DMS53 treated with DMSO at 0.1 percent for 48 hours (cell line): Measurements from ENCODE around the gene ISG20.
A peak's percentile ranks its signal among the peaks of the same experiment; 100 is the strongest.
"Not testable (repeated sequence)": the region's sequence is repeated elsewhere in the genome, so short reads cannot be mapped to it uniquely, and the experiment has no call there.

Experiments used
- DNase-seq: peaks from one replicate; lab custom pipeline; 2025; ENCODE audit not compliant: unreplicated experiment; lab: John Stamatoyannopoulos, UW

ISG20 gene

GRCh38 chr15:88636050-88636449, 2.8 kb upstream of the ISG20 start:
- DNase-seq: peak; percentile 38

- no peak for DNase-seq
Measured at GRCh38 chr15:88636654-88637053, 2.2 kb upstream of the ISG20 start.

DNA sequence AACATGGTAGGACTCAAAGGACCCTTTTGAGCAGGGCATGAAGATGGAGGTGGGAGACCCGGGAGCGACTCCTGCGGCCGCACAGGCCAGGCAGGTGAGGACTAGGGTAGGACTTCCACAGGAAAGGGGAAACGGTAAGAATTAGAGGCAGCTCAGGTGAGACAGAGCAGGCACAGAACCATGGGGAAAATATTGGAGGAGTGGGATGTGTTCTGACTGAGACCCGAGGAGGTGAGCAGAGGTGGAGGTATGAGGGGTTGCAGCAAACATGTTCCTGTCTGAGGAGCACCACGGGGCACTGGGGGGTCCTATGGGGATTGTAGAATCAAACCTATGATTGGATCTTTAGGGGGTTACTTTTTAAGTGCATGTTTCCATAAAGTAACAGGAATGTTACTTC, 1.4 kb upstream of the ISG20 start:
- no peak for DNase-seq

- DNase-seq: no peak
Measured at GRCh38 chr15:88637841-88638625, 783 bp upstream of the ISG20 start.

- DNase-seq: no peak
Measured at GRCh38 chr15:88641959-88642452, 3.2 kb downstream of the ISG20 start.

DNA sequence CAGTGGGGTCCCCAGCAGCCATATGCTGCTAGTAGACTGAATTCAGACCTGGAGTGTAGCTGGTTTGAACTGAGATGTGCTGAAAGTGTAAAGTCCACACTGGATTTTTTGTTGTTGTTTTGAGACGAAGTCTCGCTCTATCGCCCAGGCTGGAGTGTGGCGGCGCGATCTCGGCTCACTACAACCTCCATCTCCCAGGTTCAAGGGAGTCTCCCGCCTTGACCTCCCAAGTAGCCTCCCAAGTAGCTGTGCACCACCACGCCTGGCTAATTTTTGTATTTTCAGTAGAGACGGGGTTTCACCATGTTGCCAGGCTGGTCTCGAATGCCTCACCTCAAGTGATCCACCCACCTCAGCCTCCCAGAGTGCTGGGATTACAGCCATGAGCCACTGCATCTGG, 3.7 kb downstream of the ISG20 start:
- DNase-seq: not testable (repeated sequence)

DNA sequence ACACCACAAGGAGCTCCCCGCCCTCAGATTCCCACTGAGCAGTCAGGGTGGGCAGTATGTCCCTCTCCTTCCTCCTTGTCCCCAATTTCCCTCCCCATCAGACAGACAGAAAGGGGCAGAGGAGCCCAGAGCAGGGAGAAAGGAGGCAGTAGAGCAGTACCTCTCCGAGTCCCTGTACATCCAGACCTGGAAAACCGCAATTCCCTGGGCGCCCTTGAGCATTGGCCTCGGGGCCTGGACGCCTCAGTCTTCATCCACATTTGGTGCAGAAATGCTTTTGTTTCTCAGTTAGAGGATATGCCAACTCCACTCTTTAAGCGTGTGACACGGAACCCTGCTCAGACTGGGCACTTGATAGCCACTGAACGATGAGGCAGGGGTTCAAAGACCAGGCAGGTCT, 5.9 kb downstream of the ISG20 start:
- DNase-seq: no peak

- no peak for DNase-seq
Measured at GRCh38 chr15:88645171-88646087, 6.6 kb downstream of the ISG20 start.

DNA sequence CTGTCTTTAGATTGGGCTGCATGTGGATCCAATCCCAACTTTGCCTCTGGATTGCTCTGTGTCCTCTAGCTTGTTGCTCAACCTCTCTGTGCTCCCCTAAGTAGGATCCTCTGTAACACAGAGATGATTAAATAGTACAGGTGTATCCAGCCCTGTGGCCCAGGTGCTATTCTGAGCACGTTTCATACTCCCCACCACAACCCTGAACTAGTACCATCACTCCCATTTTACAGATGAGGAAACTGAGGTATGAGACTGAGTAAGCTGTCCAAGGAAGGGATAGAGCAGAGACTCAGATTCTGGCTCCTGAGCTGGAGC, 7.2 kb downstream of the ISG20 start:
- DNase-seq: no peak

GRCh38 chr15:88646951-88647350, 8.1 kb downstream of the ISG20 start:
- DNase-seq: no peak

GRCh38 chr15:88647351-88648105, 8.7 kb downstream of the ISG20 start:
- DNase-seq: no peak

DNA sequence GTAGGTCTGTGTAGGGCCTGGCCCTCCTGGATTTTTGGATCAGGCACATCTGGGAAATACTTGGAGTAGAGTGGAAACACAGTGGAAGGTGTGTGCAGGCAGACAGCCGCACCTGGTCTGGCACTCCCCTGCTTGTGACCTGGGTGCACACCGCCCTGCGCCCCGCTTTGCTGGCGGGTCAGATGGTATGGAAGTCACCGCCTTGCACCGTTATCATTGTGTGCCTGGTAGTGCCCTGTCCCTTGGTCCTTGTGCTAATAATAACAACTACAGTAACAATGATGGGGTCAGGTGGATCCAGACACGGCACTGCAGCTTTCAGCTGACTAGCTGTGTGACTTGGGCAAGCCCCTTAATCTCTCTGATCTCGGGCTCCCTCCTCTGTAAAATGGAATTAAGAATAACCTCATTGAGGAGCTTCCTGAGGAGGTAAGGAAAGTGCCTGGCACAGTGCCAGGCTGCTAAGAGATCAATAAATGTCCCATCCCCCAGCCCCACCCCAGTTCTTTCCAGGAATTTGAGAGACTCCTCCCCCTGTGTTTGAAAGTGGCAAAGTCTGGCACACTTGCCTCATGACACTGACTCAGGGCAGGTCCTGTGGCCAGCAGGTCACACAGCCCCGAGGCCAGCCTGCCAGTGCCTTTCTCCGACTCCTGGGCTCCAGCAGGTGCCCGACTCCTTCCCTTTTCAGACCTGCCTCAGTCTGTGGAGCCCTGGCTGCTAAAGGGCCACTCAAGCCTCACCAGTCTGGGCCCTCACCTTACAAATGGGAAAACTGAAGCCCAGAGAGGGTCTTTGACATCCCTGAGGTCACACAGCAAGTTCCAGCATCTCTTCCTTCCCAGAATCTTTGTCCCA, 9.8 kb downstream of the ISG20 start:
- DNase-seq: no peak

DNA sequence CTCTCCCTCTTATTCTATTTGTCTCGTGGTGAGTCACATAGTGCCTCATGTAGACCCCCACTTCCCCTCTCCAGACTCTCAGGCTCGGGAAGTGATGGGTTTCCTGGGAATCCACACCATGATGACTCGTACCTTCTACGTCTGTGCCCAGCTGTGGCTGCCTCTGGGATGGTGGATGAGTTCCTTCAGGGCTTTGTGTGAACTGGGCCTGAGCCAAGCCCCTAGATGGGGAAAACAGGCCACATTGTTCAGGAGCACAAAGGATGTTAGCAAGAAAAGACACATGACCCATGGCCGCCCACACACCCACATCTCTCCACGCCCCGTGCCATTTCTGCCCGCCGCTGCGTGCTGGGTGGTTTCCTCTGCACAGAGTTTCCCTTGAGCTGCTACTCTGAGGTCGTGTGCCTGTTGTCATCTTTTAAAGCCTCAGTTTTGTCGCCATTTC, 10.5 kb downstream of the ISG20 start:
- DNase-seq: no peak

DNA sequence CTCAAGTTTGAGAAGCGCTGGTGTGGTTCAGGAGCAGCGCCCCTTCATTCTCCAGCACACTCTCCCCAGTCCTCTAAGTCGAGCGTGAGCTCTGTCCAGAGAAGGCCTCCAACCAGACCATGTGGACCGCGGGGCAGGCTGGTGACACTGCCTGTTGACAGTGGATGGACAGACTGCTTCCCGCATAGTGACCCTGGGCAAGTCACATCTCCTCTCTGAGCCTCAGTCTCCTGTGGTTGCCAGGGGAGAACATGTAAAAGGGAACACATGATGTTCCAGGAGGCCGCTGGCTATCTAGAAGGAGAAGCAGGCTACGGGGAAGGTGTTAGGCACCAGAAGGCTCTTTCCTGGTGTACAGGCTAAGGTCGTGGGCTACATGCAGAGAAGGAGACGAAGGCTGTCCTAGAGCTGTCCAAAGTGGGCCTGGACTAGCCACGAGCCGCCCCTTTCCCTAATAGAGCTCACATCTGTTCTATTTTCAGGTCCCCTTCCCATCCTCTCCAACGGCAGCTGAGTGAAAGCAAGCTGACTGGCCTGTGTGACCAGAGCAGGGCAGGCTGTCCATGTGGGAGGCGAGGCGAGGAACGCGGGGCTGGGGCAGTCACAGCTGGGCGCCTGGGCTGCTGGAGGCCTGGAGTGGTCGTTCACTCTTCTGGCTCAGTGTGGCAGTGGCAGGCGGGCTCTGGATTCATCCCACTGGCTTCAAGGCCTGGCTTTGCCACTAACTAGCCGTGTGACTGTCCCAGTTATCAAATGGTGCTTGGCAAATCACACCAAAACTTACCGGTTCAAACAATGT, 11.1 kb downstream of the ISG20 start:
- no peak for DNase-seq

DNA sequence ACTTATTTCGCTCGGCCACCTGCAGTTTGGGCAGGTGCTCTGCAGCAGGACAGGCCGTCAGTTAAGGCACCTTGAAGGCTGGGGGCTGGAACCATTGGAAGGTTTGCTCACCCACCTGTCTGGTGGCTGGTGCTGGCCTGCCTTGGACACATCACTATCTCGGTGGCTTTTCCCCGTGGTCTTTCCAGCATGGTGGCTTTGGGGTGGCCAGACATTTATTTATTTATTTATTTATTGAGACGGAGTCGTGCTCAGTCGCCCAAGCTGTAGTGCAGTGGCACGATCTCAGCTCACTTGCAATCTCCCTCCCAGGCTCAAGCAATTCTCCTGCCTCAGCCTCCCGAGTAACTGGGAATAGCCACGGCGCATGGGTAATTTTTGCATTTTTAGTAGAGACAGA, 11.7 kb downstream of the ISG20 start:
- DNase-seq: no peak

DNA sequence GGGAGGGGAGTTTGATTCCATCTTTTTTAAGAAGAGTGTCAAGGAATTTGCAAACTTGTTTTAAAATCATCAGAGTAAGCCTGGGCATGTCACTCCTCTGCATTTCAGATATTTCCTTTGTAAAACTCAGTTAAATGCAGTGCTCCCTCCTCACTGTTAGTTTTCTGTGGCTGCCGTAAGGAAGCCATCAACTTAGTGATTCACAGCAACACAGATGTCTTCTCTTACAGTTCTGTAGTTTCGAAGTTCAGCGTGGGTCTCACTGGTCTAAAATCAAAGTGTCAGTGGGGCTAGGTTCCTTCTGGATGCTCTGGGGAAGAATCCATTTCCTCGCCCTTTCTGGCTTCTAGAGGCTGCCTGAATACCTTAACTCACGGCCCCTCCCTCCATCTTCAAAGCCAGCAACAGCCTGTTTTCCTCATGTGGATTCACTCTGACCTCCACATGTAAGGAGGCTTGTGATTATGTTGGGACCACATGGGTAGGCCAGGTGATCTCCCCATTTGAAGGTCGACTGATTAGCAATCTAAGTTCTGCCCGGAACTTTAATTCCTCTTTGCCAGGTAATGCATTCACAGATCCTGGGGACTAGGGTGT, 12.4 kb downstream of the ISG20 start:
- no peak for DNase-seq

GRCh38 chr15:88651971-88652370, 13.2 kb downstream of the ISG20 start:
- DNase-seq: no peak

GRCh38 chr15:88652456-88653199, 13.8 kb downstream of the ISG20 start:
- DNase-seq: no peak
